NCI-H2196 (cell line): ENCODE measurements around the gene TSHZ2.

Experiments
- DNase-seq: peaks from one replicate; lab custom pipeline; 2025; ENCODE audit not compliant: unreplicated experiment; lab: John Stamatoyannopoulos, UW

Gene TSHZ2

DNA sequence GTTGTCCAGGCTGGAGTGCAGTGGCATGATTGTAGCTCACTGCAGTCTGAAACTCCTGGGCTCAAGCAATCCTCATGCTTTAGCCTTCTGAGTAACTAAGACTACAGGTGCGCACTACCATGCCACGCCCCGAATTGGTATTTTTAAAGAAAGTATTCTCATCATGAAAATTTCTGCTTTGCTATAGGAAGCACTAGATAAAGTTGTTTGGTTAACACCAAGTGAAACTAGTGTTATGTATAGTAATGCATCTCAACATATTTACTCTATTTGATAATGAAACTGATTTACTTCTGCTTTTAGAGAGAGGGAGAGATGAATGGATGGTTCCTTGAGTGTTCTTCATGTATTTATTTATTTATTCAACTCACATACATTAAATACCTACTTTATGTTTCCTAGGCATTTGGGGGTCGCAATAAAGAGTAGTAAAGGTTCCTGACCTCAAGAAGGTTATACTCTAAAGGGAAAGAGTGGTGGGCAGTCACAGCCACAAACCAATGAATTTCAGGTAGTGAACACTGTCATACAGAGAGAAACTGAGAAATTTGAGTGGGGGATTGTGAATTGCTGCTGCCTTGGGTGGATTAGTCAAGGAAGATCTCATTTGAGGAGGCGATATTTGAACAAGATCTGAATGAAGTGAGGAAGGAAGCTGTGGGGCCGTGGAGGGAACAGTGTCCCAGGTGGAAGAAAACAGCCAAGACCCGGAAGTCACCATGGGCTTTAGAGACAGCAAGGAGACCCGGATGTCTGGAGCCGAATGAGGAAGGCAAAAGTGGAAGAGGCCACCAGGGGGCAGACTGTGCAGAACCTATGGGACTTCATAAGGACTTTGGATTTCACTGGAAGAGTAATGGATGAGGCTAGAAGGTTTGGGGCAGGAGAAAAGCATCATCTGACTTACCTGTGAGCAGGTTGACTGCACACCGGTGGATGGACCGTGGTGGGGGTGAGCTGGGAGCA is 185.6 kb downstream of the TSHZ2 start:
- DNase-seq = peak; percentile 22

DNA sequence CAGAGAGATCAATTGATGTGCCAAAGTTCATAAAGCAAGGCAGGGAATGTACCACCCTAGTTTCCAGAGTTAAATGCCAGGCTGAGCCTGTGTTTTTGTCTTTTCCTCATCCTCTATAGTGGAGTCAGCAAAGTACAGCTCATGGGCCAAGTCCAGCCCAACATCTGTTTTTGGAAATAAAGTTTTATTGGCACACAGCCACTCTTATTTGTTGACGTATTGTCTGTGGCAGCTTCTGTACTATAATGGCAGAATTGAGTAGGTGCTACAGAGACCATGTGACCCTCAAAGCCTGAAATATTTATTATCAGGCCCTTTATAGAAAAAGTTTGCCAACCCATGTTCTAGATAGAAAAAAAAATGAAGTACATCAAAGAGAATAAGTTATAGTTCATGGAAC is 187.0 kb downstream of the TSHZ2 start:
- no peak for DNase-seq

DNA sequence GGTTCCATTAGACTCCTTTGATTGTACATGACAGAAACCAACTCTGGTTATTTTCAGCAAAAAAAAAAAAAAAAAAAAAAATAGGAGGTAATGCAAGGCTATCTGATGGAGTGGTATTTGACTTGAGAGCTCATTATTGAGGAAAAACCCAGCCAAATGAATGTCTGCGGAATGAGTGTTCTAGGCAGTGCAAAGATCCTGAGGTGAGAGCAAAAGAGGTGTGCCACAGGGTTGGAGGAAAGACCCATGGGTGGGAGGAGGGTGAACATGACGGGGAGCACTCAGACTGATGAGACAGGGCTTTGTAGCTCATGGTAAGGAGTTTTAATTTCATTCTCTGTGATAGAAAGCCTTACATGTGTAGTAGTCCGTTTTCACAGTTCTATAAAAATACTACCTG is 188.9 kb downstream of the TSHZ2 start:
- no peak for DNase-seq

DNA sequence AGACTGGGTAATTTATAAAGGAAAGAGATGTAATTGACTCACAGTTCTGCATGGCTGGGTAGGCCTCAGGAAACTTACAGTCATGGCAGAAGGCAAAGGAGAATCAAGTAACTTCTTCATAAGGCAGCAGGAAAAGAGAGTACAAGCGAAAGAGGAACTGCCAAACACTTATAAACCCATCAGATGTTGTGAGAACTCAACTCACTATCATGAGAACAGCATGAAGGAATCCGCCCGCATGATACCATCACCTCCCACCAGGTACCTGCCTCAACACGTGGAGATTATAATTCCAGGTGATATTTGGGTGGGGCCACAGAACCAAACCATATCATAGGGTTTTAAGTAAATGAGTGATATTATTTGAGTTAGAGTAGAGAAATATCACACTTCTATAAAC is 189.3 kb downstream of the TSHZ2 start:
- no peak for DNase-seq

DNA sequence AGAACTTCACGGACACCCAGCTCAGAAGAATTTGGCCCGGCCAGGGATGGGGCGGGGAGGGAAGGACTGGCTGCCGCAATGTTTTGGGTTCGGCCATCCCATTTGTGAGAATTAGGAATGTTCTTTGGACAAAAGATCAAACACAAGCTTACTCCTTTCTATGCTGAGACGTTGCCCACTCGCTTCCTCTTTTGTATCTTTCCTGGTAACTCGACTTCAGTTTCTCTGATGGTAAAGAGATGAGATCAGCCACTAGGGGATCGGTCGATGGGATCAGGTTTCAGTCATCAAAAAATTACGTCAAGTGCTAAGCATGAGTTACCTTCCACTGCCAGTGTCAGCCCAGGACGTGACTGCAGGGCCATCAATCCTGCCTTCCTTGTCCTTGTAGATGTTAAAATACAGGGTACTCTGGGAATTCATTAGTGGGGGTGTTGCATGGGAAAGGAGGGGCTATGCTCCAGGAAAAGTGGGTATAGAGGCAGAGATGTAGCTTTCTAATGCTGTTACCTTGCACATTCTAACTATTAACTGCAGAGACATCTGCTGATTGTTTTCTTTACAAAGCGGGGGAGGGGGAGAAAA is 190.2 kb downstream of the TSHZ2 start:
- DNase-seq = peak; percentile 84

DNA sequence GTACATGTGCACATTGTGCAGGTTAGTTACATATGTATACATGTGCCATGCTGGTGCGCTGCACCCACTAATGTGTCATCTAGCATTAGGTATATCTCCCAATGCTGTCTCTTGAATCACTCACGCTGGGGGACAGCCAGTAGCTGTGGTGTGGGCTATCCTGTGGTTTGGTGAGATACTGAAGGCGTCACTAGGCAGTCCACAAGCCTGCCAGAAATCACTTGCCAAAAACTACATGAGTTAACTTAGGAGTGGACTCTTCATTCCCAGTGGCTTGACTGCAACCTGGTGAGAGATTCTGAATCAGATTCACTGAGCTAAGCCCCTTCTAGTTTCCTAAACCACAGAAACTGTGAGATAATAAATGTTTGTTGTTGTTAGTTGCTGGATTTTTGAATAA is 191.3 kb downstream of the TSHZ2 start:
- DNase-seq = no peak

DNA sequence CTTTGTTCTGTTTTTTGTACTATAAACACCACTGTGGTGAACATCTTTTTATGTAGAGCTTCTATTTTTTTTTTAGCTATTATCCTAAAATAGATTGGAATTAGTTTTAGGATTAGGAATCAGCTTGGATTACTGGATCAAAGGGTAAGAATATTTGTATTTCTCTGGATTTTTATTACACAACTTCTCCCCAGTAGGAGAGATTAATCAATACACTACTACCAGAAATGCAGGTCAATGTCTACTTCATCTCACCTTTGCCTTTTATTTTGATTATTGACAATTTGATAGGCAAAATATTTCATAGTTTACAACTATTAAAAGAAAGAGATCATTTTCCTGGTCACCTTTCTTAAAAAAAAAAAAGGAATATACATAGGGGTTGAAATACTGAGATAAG is 191.9 kb downstream of the TSHZ2 start:
- DNase-seq = no peak

DNA sequence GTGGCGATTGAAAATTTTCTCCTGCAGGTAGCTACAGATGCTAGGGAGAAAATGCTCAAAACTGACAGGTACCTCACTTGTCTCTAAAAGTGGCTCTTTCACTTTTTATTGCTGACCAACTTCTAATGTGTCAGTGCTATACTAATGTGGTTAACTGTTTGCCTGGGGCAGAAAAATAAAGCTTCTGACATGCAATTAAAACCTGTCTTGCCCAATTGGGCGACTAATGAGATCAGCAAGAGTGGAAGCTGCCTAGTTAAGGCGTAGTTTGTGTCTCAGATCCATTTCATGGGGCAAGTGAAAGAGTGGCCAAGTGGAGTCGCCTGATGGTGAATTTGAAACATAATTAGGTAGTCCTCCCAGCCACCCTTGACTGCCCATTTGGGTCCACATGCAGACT is 193.3 kb downstream of the TSHZ2 start:
- DNase-seq = no peak

DNA sequence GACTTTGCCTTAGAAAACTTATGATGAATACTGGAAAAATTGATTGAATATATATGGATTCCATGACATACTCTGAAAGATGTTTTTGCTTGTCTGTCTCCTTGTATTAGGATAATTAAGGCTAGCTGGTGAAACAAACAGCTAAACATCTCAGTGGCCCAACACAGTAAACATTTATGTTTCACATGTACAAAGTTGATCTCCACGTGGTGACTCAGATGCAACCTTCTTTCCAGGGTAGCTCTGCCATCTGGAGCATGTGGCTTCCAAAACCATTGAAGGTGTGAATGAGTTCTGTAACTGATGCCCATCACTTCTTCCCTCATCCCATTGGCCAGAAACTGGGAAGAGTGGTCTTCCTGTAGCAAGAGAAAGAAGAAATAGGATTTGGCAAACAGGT is 196.3 kb downstream of the TSHZ2 start:
- DNase-seq = no peak

DNA sequence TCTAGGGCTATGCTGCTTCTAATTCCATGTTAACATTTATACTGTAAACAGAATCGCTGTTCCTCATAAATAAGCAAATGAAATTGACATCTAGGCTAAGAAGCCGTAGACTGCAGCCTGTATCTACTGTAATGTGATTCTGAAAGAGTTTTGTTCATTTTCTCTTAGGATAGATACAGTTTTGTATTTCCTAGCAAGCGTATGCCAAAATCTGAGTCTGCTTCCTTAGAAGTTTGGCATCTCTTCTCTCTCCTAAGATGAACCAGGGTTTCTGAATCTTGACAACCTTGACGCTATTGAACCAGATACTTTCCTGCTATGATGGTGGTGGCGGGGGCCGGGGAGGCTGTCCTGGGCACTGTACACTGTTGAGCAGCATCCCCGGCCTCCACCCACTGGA is 198.0 kb downstream of the TSHZ2 start:
- no peak for DNase-seq

DNA sequence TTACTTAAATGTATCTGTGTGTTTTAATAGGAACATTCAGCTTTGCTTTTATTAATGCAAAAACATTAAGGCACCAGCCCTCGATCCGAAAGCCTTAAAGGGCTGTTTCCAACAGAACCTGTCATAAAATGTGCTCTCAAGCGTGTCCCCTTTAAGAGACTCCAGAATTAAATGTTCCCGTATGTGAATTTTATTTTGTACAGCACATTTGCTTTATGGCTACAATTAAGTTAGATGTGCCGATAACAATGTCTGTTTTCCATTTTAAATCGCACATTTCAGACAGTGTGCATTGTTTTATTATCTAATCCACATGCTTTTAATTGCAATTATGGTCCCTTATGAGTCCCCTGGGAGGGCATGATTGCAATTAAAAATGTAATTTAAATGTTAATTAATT is 198.9 kb downstream of the TSHZ2 start:
- no peak for DNase-seq

DNA sequence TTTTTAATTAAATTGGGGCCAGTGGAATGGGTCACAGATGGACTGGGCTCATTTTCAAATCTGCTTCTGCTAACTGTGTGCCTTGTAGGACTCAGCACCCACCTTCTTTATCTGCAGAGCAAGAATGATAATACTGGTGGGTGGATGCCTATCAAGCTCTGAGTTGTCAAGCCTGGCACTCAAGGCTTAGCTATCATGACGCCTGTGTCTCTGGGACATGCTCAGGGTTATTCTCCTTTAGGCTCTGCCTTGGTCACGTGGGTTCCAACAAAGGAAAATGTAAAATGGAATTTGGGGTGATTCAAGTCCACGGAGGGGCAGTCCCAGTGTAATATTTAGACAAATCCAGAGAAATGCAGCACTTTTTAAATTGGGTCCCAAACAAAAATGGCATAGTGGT is 202.3 kb downstream of the TSHZ2 start:
- DNase-seq = no peak

DNA sequence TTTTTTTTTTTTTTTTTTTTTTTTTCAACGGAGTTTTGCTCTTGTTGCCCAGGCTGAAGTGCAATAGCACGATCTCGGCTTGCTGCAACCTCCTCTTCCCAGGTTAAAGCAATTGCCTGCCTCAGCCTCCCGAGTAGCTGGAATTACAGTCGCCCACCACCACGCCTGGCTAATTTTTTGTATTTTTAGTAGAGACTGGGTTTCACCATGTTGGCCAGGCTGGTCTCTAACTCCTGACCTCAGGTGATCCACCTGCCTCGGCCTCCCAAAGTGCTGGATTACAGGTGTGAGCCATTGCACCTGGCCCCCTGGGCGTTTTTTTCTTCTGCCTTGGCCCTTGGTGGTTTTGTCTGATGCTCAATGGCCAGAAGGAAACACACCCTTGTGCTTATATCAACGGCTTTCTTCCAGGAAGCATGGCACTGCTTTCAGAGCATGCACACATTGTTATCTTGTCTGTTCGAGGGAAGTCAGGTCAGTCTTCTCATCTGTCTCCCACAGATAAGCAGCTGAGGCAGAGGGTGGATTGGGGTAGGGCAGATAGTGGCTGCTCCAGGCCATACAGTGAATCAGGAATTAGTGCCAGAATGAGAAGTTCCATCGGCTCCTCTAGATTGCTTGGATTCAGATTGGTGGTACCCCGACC is 203.1 kb downstream of the TSHZ2 start:
- no peak for DNase-seq

DNA sequence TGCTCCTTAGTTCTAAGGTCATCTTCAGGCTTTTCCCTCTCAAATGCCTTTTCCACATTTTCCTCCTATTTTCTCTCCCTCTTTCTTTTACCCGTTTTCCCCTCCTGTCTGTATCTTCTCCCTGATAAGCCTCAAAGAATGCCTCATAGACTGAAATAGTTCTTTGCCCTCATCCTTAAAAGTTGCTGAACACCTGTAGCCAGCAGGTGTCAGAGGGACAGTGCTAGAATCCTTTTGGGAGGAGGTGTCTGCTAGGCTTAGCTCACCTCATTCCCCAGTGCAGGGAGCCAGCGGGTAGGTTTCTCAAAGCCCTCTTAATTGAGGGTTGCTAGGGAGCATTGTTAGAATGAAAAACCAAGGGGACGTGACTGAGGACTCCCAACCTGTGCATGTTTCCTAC is 204.0 kb downstream of the TSHZ2 start:
- peak; percentile 50 for DNase-seq

DNA sequence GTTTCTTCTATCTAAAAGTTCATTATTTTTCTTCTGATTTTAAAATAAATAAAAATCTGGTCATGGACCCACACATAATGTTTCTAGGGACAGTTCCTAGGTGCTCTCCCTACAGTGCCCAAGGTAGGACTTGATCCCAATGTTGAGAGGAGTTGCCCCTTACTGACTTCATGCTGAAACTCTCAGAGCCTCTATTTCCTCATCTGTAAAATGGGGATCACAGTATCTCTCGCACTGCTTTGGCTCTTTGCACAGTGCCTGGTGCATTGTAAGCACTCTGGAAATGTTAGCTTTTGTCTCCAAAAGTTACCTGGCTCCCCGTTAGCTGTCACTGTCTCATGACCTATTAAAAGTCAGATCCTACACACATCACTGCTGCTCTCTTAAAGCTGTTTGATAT is 205.5 kb downstream of the TSHZ2 start:
- no peak for DNase-seq

DNA sequence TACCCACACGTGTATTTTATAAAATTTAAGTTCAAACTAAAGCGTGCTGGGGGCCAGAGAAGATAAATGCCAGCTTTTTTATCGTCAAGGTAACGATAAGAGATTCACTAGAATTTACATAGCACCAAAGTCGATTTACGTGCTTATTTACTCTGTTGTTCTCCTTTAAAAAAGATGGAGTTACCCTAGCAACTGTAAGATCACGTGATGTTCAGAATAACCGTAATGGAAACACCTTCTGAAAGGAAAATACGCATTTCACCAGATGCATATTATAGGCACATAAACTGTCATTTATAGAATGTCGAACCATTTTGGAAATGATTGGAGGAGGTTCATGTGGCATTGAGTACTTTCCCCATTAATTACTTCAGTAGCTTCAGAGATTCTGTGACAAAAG is 207.6 kb downstream of the TSHZ2 start:
- no peak for DNase-seq

DNA sequence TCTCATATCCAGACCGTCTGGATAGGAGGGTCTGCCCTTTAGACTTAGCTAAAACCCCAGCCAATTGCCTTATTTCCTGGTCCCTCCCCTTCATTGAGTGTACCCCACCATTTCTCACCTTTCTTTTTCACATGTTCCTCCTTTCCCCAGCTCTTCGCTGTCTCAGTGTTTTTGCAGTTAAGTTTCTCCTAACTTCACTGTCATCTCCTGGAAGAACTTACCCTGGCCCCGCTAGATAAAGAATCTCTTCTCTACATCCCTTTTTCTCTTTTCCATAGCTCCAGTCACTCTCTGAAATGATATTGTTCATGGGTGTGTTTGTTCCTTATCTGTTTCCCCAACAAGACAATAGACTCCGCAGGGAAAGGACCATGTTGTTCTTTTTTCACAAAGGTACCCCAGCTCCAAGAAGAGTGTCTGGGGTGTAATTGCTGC is 208.8 kb downstream of the TSHZ2 start:
- DNase-seq = no peak

DNA sequence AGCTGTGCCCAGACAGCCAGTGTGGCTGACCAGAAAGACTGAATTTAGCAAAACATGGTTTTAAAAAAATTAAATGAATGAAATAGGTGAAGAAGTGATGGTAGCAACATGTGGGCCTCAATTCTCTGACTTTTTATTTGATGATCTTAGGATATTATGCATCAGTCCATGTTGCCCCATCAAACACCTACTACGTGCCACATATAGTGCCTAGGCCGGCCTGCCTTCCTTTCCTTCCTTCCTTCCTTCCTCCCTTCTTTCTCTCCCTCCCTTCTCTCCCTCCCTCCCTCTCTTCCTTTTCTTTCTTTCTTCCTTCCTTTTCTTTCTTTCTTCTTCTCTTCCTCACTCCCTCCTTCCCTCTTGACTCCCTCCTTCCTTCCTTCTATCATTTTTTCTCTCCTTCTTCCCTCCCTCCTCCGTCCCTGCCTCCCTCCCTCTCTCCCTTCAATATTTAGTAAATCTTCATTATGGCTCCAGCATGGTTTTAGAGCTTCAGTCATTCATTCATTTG is 209.8 kb downstream of the TSHZ2 start:
- no peak for DNase-seq

DNA sequence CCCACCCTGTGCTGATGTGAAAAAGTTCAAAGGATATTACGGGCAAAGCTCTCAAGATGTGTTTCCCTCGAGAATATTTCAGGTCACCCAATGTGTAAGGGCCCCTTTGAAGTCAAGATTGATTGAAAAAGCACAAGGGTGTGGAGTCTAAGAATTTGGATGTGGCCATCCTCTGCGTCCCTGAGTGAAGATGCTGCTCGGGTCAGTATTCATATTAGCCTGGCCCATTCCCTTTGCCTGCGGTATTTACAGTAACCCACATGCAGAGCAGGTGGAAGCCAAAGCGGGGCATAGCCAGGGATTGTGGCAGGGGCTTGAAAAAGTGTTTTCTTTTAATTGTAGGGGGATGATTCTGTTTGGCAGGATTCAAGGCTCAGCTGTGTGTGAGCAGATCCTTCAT is 211.0 kb downstream of the TSHZ2 start:
- no peak for DNase-seq

DNA sequence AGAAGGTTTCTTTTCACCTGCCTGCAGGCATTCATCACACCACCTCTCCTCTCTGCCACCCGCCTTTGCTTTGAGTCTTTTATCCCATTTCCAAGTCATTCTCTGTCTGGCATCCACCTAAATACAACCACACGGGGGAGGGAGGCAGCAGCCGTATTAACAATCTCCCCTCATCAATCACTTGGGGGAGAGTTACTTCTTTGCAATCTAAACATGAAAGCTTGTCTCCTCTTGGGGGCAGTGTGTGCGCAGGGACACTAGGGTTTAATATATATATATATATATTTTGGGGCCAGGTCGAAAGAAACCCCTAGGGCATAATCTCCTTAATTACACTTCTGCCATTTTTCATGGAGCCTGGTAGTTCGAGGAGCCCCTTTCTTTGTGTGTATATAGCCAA is 214.5 kb downstream of the TSHZ2 start:
- DNase-seq = no peak

DNA sequence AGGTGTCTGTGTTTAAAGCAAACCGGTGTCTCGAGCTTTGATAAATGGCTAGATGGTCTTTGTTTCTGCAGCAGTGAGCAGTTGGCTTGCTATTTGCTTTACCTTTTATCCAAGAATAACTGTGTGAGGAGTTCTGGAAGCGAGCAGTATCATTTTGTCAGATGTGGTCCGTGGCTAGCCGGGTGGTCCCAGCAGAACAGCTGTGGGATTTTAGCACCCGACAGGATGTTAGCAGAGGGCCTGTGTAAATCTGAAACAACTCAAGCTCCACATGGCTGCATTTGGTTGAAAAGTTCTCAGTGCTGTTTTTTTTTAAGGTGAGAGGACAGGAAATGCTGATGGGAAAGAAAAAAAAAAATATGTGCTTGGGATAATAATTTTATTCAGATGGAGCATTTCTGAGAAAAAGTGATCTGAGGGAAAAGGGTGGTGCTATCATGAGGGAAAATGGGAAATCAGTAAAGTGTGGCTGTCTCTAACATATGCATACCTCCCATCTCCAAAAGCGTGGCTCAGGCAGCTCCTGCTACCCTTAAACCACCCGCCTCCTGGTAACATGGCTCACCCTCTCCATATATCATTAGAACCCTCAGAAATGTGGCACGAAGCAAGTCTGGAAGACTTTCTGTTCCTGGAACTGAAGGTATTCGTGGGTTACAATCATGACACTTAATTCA is 215.4 kb downstream of the TSHZ2 start:
- no peak for DNase-seq
